CD4-positive, alpha-beta T cell treated with Interleukin-15 for 1 hour (primary cell): Measurements from ENCODE around the gene OMP.

Experiments
- DNase-seq: peaks from one replicate; pipeline ENCODE4 v3.0.0-alpha.2; 2020

Gene OMP

GRCh38 chr11:77108436-77108835, 5.8 kb downstream of the OMP start:
- DNase-seq = no peak

DNA sequence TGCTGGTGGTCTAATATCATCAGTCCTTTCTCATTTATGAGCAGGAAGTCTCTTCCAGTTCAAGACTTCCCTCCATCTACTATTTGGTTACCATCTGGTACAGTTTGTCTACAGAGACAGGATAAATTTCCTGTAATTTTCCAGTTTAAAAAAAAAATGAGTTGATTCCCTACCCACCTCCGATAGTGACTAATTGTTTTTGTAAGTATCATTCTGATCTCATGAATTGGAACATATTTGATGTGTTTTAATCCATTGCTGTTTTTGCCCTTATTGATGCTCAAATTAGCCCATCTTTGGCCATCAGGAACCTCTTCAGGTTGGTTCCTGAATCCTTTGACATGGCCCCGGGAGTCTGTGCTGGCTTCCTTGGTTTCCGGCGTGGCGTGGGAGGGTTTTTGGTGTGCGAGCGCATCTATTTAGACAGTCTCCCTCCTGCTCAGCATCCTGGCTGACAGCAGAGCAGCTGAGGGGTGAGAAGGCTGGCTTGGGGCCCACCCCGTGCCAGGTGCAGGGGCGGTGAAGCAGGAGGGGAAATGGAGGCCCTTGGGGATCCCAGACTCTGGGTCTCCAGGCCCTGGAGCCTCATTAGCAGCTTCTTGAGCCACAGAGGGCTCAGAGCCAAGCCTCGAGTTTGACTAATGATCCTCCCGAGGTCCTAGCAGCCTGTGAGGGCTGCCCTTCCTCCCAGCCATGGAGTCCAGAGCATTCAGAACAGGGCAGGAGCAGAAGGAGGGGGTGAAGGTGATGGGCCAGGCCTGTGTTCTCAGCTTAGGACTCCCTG, 6.8 kb downstream of the OMP start:
- DNase-seq = no peak

- no peak for DNase-seq
Observed at GRCh38 chr11:77110836-77111235, 8.2 kb downstream of the OMP start.

GRCh38 chr11:77111277-77111676, 8.6 kb downstream of the OMP start:
- no peak for DNase-seq

- DNase-seq = no peak
Observed at GRCh38 chr11:77111946-77112345, 9.3 kb downstream of the OMP start.

GRCh38 chr11:77112641-77113381, 10.2 kb downstream of the OMP start:
- DNase-seq = no peak

- DNase-seq = no peak
Observed at GRCh38 chr11:77113382-77114088, 10.9 kb downstream of the OMP start.

DNA sequence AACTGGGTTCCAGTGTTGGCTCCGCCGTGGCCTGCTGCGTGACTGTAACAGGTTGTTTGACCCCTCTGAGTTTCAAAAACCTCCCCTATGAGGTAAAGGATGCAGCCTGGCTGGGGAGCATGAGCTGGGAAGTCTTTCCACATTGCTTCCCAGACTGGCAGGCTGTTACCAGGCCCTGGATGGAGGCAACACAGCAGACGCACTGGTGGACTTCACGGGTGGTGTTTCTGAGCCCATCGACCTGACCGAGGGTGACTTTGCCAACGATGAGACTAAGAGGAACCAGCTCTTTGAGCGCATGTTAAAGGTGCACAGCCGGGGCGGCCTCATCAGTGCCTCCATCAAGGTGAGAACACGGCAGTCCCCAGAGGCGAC, 11.4 kb downstream of the OMP start:
- no peak for DNase-seq

DNA sequence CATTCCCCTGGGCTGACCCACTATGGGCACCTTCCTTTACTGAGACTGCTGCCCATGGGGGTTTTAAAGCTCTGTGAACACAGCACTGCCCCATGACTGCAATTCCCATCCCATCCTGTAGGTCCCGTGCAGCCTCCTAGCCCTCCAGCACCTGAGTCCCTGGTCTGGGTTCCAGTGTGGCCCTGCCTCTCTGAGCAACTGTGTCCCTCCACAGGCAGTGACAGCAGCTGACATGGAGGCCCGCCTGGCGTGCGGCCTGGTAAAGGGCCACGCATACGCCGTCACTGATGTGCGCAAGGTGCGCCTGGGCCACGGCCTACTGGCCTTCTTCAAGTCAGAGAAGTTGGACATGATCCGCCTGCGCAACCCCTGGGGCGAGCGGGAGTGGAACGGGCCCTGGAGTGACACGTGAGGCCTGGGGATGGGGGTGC, 12.6 kb downstream of the OMP start:
- DNase-seq = no peak

GRCh38 chr11:77115956-77116355, 13.3 kb downstream of the OMP start:
- no peak for DNase-seq

- DNase-seq = no peak
Observed at GRCh38 chr11:77117492-77117891, 14.9 kb downstream of the OMP start.

DNA sequence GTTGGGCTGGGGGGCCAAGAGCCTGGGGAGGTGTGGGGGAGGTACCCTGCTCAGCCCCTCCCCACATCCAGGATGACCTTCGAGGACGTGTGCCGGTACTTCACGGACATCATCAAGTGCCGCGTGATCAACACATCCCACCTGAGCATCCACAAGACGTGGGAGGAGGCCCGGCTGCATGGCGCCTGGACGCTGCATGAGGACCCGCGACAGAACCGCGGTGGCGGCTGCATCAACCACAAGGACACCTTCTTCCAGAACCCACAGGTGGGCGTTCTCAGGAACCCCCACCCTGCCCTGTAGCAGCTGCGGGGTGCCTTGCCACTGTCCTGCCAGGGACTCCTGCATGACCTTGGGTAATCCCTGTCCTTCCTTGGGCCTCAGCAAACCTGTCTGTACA, 15.4 kb downstream of the OMP start:
- no peak for DNase-seq

- DNase-seq = no peak
Observed at GRCh38 chr11:77118971-77119370, 16.3 kb downstream of the OMP start.

DNA sequence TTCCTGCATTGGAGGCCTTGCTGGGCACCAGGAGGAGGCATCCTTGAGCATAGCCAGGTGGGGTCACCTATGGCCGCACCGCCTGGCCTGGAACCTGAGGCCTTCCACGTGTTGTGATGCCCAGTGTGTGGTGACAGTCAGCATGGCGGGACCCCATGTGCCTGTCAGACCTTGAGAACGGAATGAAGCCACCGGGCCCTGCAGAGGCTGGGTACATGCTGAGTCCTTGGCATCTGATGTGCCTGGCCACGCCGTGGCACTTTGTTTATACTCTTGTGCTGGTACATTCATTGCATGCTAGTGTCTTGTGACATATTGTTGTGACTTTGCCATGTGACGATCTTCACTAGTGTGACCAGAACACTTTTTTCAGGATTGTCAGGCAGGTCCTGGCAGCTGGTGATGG, 16.9 kb downstream of the OMP start:
- no peak for DNase-seq

GRCh38 chr11:77120571-77120970, 17.9 kb downstream of the OMP start:
- no peak for DNase-seq

DNA sequence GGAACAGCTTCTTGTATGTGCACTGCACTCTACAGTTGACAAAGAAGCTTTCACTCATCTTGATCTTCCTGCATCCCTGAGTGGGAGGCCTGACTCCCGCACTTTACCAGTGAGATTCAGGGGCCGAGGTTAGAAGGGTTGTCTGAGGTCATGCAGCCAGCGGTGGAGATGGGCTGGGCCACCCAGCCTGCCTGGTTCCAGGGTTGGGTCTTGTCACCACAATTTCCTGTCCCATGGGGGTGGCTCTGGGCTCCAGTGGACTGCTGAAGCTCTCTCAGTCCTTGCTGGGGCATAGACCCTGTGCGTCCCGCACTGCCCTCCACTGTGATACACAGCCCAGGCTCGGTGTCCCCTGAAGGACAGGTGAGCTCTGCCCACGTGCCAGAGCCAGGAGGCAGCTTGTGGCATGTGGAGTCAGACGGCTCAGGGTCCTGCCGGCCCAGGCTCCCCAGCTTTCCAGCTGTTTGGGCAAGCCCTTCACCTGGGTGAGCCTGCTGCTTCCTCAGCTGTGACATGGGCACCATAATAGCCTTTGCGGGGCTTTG, 18.5 kb downstream of the OMP start:
- no peak for DNase-seq

DNA sequence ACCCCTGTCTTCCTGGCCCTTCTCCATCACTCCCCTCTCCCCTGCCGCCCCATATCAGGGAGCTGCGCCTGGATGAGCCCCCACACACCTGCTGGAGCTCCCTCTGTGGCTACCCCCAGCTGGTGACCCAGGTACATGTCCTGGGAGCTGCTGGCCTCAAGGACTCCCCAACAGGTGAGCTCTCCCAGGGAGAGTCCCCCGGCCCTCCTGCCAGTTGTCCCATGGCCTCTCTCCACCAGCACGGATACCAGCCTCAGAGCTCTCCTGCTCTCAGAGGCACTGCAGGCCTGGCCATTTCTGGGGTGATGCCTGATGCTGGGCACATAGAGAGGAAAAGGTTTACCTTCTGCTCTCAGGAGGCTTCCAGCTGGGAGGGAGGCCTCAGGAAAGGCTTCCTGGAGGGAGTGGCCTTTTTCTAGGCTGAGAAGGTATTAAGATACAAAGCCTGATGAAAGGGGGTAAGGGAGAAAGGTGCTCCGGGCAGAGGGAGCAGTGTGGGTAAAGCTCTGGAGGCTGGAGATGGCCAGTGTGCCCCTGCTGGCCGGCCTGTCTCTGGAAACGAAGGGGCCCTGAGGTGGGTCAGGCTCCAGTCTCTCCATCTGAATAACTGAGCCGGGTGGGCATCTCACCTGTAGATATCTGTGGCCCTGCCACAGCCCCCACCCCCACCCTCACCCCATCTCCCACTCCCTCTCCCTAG, 19.4 kb downstream of the OMP start:
- no peak for DNase-seq

DNA sequence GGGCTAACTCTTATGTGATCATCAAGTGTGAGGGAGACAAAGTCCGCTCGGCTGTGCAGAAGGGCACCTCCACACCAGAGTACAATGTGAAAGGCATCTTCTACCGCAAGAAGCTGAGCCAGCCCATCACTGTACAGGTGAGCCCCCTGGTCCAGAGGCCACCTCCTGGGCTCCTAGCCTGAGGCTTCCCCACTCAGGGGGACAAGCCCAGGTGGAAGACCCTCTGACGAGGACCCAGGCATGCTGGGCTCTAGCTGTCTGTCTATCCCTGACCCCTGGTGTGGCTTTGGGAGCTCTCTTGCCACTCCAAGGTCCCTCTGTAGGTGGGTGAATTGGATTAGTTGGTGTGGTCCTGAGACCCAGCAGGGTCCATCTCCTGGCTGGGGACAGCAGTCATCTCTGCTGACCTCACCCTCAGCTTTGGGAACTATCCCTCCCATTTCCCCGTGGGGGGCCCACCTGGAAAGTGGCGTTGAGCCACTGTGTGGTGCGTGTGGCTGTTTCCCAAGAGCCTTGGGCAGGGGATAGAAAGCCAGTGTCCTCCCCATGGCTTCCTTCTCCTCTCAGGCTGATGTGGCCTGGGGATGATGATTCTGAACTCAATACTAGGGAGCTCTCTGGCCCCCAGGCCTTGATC, 20.1 kb downstream of the OMP start:
- DNase-seq = no peak

DNA sequence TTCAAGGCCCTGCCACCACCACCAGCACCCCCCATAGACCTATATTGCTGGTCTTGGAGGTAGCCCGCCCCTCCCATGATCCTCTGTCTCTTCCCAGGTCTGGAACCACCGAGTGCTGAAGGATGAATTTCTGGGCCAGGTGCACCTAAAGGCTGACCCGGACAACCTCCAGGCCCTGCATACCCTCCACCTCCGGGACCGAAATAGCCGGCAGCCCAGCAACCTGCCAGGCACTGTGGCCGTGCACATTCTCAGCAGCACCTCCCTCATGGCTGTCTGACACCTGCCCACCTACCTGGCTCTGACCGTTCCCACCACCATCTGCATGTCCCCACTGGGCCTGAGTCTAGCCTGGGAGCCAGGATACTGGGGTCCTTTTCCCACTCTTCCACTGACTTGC, 21.0 kb downstream of the OMP start:
- no peak for DNase-seq

- no peak for DNase-seq
Observed at GRCh38 chr11:77124041-77124440, 21.4 kb downstream of the OMP start.

- DNase-seq = no peak
Observed at GRCh38 chr11:77124488-77124887, 21.8 kb downstream of the OMP start.

DNA sequence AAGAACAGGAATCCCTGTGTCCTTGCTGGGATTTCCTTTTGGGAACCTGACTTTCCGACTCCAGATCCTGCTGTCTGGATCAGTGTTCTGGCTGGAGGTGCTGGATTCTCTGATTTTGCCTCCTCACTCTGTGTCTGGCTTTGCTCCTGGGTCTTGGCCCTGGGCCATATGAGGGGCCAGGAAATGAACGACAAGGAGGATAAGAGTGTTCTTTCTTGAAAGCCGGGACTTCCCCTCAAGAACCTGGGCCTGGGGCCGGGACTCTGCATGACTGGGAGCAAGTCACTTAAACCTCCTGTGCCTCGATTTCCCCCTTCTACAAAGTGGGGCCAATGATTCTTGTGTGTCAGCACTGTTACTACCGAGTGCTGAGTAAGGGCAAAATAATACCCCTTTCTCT, 22.6 kb downstream of the OMP start:
- no peak for DNase-seq

DNA sequence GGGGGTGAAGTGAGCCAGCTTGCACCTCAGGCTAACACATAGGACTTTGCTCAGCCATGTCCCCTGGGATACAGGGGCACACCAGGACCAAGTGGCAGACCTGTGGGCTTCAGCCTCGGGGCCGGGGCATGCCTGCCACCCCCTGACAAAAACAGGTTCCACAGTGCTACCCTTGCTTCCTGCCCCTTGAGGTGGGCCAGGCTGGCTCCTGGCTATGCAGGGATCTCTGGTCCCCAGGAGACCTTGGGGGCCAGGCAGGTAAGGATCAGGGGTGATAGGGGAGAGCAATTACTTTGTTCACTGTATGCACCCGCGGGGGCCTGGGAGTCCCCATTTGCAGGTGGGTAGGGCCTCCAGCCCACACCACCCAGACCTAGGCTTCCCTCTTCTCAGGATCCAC, 23.1 kb downstream of the OMP start:
- no peak for DNase-seq
